IMR-90 (cell line): ENCODE results near the gene PLP1.

Experiments
- CEBPB ChIP-seq: IDR thresholded peaks from 2 replicates; pipeline ENCODE4 v1.6.1; 2012; ENCODE audit warnings: low read depth, low read length, improper control_type of control experiment
- CTCF ChIP-seq: conservative IDR thresholded peaks from 2 replicates; pipeline ENCODE4 v1.5.1; 2012; ENCODE audit warnings: mild to moderate bottlenecking, low read depth, low read length, improper control_type of control experiment
- POLR2A ChIP-seq: IDR thresholded peaks from 2 replicates; pipeline ENCODE4 v1.6.1; 2012; ENCODE audit warnings: mild to moderate bottlenecking, low read depth, low read length
- RAD21 ChIP-seq: IDR thresholded peaks from 2 replicates; pipeline ENCODE4 v1.6.1; 2012; ENCODE audit warnings: low read length, improper control_type of control experiment
- RFX5 ChIP-seq: IDR thresholded peaks from 2 replicates; pipeline ENCODE4 v1.8.0; 2012; ENCODE audit warnings: low read depth, mild to moderate bottlenecking, low read length, moderate library complexity

GRCh38 chrX:103776546-103776945, at the start of gene PLP1:
- no peak for TF ChIP-seq POLR2A
- TF ChIP-seq CTCF, result no peak
- TF ChIP-seq RAD21, result no peak
- TF ChIP-seq RFX5, result no peak
- no peak for TF ChIP-seq CEBPB
